ENCODE data around the gene RNASE7.

DNA sequence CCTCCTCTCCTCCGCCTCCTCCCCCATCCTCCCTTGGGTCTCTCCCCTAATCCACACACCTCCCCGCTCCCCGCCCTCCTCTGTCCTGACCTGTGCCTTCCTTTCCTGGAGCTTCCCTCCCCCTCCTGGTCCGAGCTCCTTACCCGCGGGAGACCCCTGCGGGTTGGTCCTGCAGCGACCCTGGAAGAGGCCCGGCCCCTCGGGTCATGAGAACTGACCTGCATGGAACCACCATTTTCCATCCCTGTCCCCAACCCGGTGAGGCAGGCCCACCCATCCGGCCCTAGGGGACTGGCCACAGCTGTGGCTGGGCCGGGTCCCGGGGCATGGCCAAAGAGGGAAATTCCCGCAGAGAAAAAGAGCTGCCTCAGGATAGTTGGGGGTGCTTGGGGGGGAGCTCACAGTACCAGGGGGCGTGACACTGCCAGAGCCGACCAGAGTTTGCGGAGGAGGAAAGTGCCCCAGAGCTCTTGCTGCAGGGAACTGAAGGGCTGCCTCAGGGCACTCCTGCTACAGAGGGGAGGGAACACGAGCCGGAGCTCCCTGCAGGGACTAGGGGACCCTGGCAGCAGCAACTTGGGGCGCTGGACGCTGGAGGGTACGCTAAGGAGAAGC lies 28.6 kb downstream of the RNASE7 start:
- TF ChIP-seq, protein P1, sequence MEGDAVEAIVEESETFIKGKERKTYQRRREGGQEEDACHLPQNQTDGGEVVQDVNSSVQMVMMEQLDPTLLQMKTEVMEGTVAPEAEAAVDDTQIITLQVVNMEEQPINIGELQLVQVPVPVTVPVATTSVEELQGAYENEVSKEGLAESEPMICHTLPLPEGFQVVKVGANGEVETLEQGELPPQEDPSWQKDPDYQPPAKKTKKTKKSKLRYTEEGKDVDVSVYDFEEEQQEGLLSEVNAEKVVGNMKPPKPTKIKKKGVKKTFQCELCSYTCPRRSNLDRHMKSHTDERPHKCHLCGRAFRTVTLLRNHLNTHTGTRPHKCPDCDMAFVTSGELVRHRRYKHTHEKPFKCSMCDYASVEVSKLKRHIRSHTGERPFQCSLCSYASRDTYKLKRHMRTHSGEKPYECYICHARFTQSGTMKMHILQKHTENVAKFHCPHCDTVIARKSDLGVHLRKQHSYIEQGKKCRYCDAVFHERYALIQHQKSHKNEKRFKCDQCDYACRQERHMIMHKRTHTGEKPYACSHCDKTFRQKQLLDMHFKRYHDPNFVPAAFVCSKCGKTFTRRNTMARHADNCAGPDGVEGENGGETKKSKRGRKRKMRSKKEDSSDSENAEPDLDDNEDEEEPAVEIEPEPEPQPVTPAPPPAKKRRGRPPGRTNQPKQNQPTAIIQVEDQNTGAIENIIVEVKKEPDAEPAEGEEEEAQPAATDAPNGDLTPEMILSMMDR (IDR thresholded peaks at IDR 0.05) = no peak
- TF ChIP-seq POLR2A (IDR thresholded peaks at IDR 0.05) = no peak

Measured in body of pancreas (tissue), 4 donors.